Suppressor macrophage treated with lipopolysaccharide for 1 hour (primary cell): Measurements from ENCODE around the gene DCTPP1.
A peak's percentile ranks its signal among the peaks of the same experiment; 100 is the strongest.

Source experiments
- DNase-seq, 3 donors: peaks; one replicate each; pipeline ENCODE4 v3.0.0-alpha.2; 2020 to 2022

DCTPP1 gene

DNA sequence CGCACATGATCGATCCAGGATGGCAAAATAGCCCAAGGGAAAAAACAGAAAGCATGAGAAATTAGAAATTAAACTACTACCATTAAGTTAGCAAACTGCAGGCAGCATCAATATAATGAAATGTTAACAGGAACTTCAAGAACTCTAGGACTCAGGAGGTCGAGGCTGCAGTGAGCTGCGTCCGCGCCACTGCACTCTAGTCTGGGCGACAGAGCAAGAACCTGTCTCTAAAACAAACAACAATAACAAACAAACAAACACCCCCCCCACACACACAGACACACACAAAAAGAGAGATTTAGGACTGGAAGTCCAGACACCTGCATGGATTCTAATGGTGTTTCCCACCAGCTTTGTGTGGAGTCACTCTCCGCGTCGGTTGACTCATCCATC is 16.4 kb upstream of the DCTPP1 start:
- peak in 2 of 3 donors; percentile 26 to 32 for DNase-seq

DNA sequence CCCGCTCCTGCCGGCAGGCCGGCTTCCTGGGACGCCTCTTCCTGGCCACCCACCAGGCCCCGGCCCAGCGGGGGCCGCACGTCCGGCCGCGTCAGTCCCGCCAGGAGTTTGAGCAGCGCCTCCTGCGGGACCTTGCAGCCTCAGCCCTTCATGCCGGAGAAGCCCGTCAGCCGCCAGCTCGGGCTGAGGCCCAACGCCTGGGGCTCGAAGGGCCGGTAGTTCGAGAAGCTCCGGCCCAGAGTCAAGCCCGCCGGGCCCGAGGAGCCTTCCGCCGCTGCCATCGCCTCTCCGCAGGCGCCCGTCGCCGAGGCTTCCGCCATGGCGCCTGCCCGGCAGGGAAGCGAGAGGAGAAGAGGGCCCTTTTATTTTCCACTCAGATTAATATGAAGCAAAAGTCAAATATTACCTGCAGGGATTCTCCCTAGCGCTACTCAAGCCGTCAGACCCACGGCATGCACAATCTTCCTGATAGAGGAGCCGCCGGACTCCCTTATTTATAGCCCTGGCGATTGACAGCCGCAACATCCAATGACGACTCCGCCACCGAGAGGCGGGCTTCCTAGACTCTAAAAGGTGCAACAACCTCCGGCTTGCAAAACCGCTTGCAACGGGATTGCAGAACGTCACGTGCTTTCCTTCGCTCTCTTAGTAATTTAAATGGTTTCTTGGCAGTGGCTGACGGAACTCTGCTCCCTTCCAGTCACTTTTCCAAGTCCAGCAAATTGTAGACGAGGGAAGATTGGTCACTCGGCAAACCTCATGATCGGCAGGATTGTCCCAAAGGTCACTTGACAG is 15.8 kb upstream of the DCTPP1 start, which contains the start of gene SEPHS2:
TSS of gene SEPHS2 (minus strand) at position 467 of the 795 bp plus-strand sequence. CDS start at position 320, 147 bp downstream.
- DNase-seq: peak; percentile 96 to 99 (median 98)

DNA sequence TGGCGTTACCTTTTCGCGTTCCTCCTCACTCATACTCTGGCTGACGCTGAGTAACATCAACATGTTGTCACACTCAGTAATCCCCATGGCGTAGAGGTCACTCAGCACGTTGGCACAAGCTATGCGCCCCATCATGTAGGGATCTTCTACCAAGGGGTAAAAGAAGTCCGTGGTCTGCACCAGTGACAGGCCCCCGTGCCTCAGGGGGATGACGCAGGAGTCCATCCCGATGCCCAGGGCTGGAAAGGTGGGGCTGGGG is 15.2 kb upstream of the DCTPP1 start:
- no peak for DNase-seq

DNA sequence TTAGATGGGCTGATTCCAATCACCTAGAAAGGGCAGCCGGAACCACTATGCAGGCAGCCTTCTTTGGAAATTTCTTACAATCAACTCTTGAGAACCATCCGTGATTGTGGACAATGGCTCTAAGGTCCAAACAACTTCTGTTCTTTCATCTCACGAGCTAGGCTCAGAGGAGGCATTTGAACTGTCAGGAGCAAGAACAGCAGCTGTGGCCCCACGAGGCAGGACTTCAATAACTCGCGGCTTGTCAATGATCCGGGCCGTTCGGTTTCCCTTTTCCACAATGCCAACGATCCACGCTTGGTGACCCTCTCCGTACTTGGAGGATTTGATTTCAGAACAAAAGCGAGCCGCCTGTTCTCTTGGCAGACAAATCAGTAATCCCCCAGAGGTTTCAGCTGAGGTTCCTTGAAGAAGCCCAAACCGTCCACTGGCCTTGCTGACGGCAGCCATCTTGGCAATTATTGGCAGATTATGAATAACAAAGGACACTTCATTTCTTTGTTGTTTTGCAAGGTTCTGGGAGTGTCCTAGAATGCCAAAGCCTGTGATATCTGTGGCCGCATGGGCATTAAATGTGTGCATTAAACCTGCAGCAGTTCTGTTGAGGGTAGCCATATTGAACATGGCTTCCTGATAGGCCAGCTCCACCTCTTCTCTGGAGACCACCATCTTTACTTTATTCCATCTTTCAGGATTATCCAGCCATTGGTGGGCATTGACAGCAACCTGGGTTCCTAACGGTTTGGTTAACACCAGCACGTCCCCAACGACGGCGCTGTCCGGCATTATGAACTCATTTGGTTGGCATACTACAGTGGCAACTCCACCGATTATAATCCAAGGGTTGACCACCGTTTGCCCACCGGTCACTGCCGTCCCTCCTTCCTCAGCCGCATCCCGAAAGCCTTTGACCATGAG is 14.7 kb upstream of the DCTPP1 start:
- no peak for DNase-seq

GRCh38 chr16:30443631-30444030 is 13.8 kb upstream of the DCTPP1 start:
- peak; percentile 54 to 59 (median 57) for DNase-seq

GRCh38 chr16:30439720-30440348 is 10.0 kb upstream of the DCTPP1 start:
- DNase-seq: peak; percentile 72 to 84 (median 84)

DNA sequence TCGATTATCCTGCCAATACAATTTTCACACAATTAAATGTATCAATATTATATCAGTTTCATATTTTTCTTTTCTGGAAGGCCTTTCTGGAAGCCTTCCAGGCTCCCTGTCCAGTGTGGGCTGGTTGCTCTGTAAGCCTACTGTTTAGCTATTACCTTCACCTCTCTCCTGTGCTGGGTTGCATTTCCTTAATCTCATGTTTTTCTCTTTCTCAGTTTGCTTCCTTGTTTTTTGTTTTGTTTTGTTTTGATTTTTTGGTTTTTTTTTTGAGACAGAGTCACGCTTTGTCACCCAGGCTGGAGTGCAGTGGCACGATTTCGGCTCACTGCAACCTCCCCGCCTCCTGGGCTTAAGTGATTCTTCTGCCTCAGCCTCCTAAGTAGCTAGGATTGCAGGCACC is 9.0 kb upstream of the DCTPP1 start:
- no peak for DNase-seq

- DNase-seq: no peak
These were observed 7.7 kb upstream of the DCTPP1 start for GRCh38 chr16:30437511-30438046.

DNA sequence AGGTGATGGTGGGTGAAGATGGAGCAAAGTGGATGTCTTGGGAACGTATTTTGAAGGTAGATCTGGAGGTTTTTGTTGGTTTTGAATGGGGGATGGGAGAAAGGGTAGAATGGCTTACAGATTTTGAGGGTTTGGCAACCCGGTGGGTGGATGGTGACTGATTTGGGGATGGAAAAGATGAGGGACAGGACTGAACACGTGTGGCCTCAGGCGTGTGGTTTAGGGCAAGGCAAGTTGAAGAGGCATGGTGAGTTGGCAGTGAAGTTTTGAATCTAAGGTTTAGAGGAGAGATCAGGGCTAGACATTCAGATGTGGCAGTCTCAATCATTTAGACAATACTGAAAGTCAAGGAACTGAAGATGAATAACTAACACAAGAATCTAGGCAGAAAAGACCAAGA is 5.0 kb upstream of the DCTPP1 start:
- DNase-seq: no peak

DNA sequence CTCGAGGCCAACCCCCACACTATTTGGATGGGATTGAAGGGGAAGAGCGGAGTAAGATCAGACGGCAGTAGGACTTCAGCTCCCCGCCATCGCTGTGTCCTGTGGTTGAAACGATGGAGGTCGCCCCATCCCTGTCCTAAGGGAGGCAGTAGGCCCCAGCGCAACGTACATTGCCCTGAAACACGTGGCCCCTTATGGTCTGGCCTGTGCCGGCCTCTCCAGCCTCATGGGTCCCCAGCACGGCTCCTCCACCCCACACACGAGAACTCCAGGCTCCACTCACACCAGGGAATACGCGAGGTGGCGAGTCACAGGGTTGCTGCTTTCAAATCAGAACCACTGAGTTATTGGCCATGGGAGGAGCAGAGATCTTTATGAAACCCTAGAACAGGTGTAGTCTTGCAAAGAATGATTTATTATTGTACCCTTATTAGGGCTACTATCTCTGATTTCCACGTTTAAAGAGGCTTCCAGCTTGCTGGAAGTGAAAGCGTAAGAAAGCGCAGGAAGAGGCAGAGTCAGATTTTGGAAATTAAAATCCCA is 669 bp upstream of the DCTPP1 start:
- peak in 1 of 3 donors; percentile 18 for DNase-seq

- DNase-seq: no peak
These were observed 482 bp downstream of the DCTPP1 start for GRCh38 chr16:30429418-30429677.

DNA sequence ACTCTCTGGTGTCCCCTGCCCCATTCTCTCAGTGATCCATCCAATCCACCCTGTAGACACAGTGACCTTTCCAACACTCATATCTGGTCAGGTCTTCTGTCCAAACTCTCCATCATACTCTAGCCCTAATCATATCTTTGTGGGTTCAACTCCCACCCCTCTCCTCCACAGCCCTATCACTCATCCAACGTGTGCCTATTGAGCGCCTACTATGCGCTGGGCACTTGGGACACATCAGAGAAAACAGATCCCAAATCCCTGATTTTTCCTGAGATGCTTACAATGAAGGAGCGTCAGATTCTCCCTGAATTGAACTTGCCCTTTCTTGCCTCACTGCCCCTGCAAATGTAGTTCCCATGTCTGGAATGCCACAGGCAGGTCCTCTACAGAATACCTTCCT is 1.8 kb downstream of the DCTPP1 start:
- no peak for DNase-seq

DNA sequence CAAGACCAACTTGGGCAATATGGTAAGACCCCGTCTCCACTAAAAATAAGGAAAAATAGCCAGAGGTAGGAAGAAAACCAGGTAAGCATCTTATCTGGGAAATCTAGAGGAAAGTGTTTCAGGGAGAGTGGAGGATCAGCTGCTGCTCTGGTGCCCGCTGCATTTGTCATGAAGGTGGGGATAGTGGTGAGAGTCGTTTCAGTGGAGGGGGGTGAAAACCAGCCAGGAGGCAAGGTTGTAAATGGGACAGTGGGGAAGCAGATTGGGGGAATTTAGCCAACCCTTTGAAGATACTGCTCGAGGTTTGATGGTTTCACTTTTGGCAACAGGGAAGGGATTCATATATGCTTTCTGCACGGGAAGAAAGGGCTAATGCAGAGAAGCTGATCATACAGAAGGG is 8.8 kb downstream of the DCTPP1 start:
- DNase-seq: no peak

- DNase-seq: peak in 2 of 3 donors; percentile 16 to 25
These were observed 11.3 kb downstream of the DCTPP1 start for GRCh38 chr16:30418350-30419181.

- DNase-seq: peak; percentile 84 to 91 (median 90)
These were observed 12.1 kb downstream of the DCTPP1 start for GRCh38 chr16:30417529-30418349.

- DNase-seq: no peak
These were observed 13.0 kb downstream of the DCTPP1 start for GRCh38 chr16:30416624-30417528.

DNA sequence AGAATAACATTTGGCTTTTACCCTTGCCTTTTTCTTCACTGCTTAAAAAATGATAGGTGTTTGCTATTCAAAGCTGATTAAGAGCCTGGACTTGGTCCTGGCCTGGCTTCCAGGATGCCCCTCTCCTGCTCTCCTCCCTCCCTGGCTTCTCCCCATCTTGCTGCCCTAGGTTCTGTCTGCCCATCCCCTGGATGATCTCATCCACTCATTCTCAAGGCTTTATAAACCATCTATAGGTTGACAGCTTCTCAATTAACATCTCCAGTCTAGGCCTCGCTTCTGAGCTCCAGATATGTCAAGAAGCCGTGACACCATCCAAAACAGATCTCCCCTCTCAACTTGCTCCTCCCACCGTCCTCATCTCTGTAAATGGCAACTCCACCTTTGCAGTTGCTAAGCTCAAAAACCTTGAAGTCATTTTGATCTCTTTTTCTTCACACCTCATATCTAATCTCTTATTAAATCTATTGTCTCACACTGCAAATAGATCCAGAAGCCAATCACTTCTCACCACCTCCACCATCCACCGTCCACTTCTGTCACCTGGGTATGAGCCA is 13.7 kb downstream of the DCTPP1 start:
- DNase-seq: no peak

DNA sequence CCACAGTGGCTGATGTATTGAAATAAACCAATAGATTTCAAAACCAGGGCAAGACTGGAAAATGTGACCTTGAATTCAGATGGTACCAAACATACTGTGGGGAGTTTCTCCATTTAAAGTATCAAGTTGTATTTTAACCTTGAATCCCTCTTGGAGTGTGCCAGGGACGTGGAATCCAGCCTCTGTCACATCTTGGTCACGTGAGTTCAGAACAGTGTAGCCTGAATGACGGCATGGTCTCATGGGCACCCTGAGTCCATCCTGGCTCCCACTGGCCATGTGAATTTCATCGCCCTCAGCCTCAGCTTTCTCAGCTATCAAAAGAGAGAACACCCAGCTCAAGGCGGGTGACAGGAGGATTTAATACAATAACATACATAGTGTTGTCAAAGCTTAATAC is 15.7 kb downstream of the DCTPP1 start:
- no peak for DNase-seq

GRCh38 chr16:30413112-30413806 is 16.6 kb downstream of the DCTPP1 start:
- no peak for DNase-seq
